ENCODE results near the gene LTB. TPM values are rescaled to one million over a fixed set of nuclear protein-coding genes. Genes with fewer than 3 reads are reported as not detected.

Gene LTB
- total RNA-seq, 1 experiment from 2014 or later: 74.1 TPM

DNA sequence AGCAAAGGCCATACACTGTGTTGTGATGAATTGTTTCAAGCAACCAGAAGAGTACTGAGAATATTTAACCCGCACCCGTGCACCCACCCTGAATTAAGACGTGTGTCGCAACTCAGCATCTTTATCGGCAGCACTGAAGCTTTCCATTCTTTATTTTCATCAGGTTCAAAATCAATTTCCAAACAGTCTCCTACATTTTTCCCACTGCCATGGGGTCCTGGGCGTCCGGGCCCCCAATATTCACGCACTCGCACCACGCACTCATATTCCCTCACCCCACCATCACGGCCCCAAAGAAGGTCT, 1.8 kb downstream of the LTB start:
- Histone ChIP-seq H3K79me2 (ENCODE audit: low read length) (peaks cover 29% of the 10 kb centered on the region), H3K4me2 (ENCODE audit: low read depth, low read length, poor library complexity, severe bottlenecking) (peak overlapping the region; percentile 84), H3K4me3 (ENCODE audit: low read length) (peak overlapping the region; percentile 93), H3K36me3 (ENCODE audit: insufficient read depth, low read length) (peaks cover 23% of the 10 kb centered on the region), H3K27me3 (ENCODE audit: low read length) (no peaks in the 10 kb centered on the region), H3K27ac (ENCODE audit: low read length) (peak overlapping the region; percentile 95), H3K9ac (ENCODE audit: low read length) (peak overlapping the region; percentile 99), H3K9me3 (ENCODE audit: low read length) (no peaks in the 10 kb centered on the region), H3K9me2 (replicated peaks; ENCODE audit: insufficient read depth, low read length) (no peaks in the 10 kb centered on the region), H3K4me1 (ENCODE audit: low read length) (peaks cover 72% of the 10 kb centered on the region), H2AFZ (ENCODE audit: low read length) (no peak overlapping the region; the same call in 1 of the 2 replicates), H4K20me1 (ENCODE audit: insufficient read depth, low read depth, low read length) (peaks cover 20% of the 10 kb centered on the region; the same call in 1 of the 2 replicates)
- DNase-seq: no peak

GRCh38 chr6:31579546-31580437, 2.4 kb downstream of the LTB start:
- Histone ChIP-seq H3K27ac (ENCODE audit: low read length) (peak overlapping the region; percentile 95), H3K9me3 (ENCODE audit: low read length) (no peaks in the 10 kb centered on the region), H3K4me3 (ENCODE audit: low read length) (peak overlapping the region; percentile 93), H2AFZ (ENCODE audit: low read length) (no peak overlapping the region), H4K20me1 (ENCODE audit: insufficient read depth, low read depth, low read length) (peaks cover 20% of the 10 kb centered on the region; the same call in 1 of the 2 replicates), H3K27me3 (ENCODE audit: low read length) (no peaks in the 10 kb centered on the region), H3K4me2 (ENCODE audit: low read depth, low read length, poor library complexity, severe bottlenecking) (peak overlapping the region; percentile 84), H3K79me2 (ENCODE audit: low read length) (peaks cover 33% of the 10 kb centered on the region), H3K9ac (ENCODE audit: low read length) (peak overlapping the region; percentile 99), H3K36me3 (ENCODE audit: insufficient read depth, low read length) (peaks cover 23% of the 10 kb centered on the region), H3K9me2 (replicated peaks; ENCODE audit: insufficient read depth, low read length) (no peaks in the 10 kb centered on the region), H3K4me1 (ENCODE audit: low read length) (peaks cover 70% of the 10 kb centered on the region)
- DNase-seq: peak; percentile 89

- peaks cover 20% of the 10 kb centered on the region; the same call in 1 of the 2 replicates for H4K20me1 ChIP-seq (ENCODE audit: insufficient read depth, low read depth, low read length)
- peaks cover 34% of the 10 kb centered on the region for H3K79me2 ChIP-seq (ENCODE audit: low read length)
- H3K9me3 ChIP-seq (ENCODE audit: low read length): no peaks in the 10 kb centered on the region
- peak overlapping the region; percentile 84 for H3K4me2 ChIP-seq (ENCODE audit: low read depth, low read length, poor library complexity, severe bottlenecking)
- no peaks in the 10 kb centered on the region for H3K27me3 ChIP-seq (ENCODE audit: low read length)
- peak overlapping the region; percentile 95 for H3K27ac ChIP-seq (ENCODE audit: low read length)
- DNase-seq: no peak
- H3K9me2 ChIP-seq (replicated peaks; ENCODE audit: insufficient read depth, low read length): no peaks in the 10 kb centered on the region
- H3K4me3 ChIP-seq (ENCODE audit: low read length): peak overlapping the region; percentile 93; the same call in 1 of the 2 replicates
- H3K9ac ChIP-seq (ENCODE audit: low read length): peak overlapping the region; percentile 99
- H3K4me1 ChIP-seq (ENCODE audit: low read length): peaks cover 71% of the 10 kb centered on the region
- H2AFZ ChIP-seq (ENCODE audit: low read length): no peak overlapping the region
- H3K36me3 ChIP-seq (ENCODE audit: insufficient read depth, low read length): peaks cover 23% of the 10 kb centered on the region
Observed at GRCh38 chr6:31579119-31579505, 3.1 kb downstream of the LTB start.

GRCh38 chr6:31578184-31579118, 3.8 kb downstream of the LTB start:
- H3K4me2 ChIP-seq (ENCODE audit: low read depth, low read length, poor library complexity, severe bottlenecking): peak overlapping the region; percentile 84
- no peak overlapping the region for H2AFZ ChIP-seq (ENCODE audit: low read length)
- peaks cover 23% of the 10 kb centered on the region for H3K36me3 ChIP-seq (ENCODE audit: insufficient read depth, low read length)
- no peaks in the 10 kb centered on the region for H3K27me3 ChIP-seq (ENCODE audit: low read length)
- H3K4me3 ChIP-seq (ENCODE audit: low read length): peak overlapping the region; percentile 39
- H3K9me3 ChIP-seq (ENCODE audit: low read length): no peaks in the 10 kb centered on the region
- H3K9ac ChIP-seq (ENCODE audit: low read length): peak overlapping the region; percentile 99
- peaks cover 20% of the 10 kb centered on the region; the same call in 1 of the 2 replicates for H4K20me1 ChIP-seq (ENCODE audit: insufficient read depth, low read depth, low read length)
- H3K27ac ChIP-seq (ENCODE audit: low read length): peak overlapping the region; percentile 95
- H3K79me2 ChIP-seq (ENCODE audit: low read length): peaks cover 34% of the 10 kb centered on the region
- peak; percentile 93 for DNase-seq
- peaks cover 78% of the 10 kb centered on the region for H3K4me1 ChIP-seq (ENCODE audit: low read length)
- H3K9me2 ChIP-seq (replicated peaks; ENCODE audit: insufficient read depth, low read length): no peaks in the 10 kb centered on the region

- H3K79me2 ChIP-seq (ENCODE audit: low read length): peaks cover 42% of the 10 kb centered on the region
- peak overlapping the region; percentile 84 for H3K4me2 ChIP-seq (ENCODE audit: low read depth, low read length, poor library complexity, severe bottlenecking)
- H3K27me3 ChIP-seq (ENCODE audit: low read length): no peaks in the 10 kb centered on the region
- peak overlapping the region; percentile 99 for H3K9ac ChIP-seq (ENCODE audit: low read length)
- no peak overlapping the region for H2AFZ ChIP-seq (ENCODE audit: low read length)
- peak overlapping the region; percentile 98 for H3K4me3 ChIP-seq (ENCODE audit: low read length)
- H3K9me2 ChIP-seq (replicated peaks; ENCODE audit: insufficient read depth, low read length): no peaks in the 10 kb centered on the region
- H3K36me3 ChIP-seq (ENCODE audit: insufficient read depth, low read length): peaks cover 23% of the 10 kb centered on the region
- H3K9me3 ChIP-seq (ENCODE audit: low read length): no peaks in the 10 kb centered on the region
- H4K20me1 ChIP-seq (ENCODE audit: insufficient read depth, low read depth, low read length): peaks cover 20% of the 10 kb centered on the region; the same call in 1 of the 2 replicates
- peaks cover 82% of the 10 kb centered on the region for H3K4me1 ChIP-seq (ENCODE audit: low read length)
- peak overlapping the region; percentile 95 for H3K27ac ChIP-seq (ENCODE audit: low read length)
- no peak for DNase-seq
Observed at GRCh38 chr6:31577579-31577966, 4.7 kb downstream of the LTB start.

- Histone ChIP-seq H3K36me3 (ENCODE audit: insufficient read depth, low read length) (peaks cover 23% of the 10 kb centered on the region), H3K27me3 (ENCODE audit: low read length) (no peaks in the 10 kb centered on the region), H3K27ac (ENCODE audit: low read length) (peak overlapping the region; percentile 95), H3K4me3 (ENCODE audit: low read length) (peak overlapping the region; percentile 98), H3K4me2 (ENCODE audit: low read depth, low read length, poor library complexity, severe bottlenecking) (peak overlapping the region; percentile 84), H3K9me3 (ENCODE audit: low read length) (no peaks in the 10 kb centered on the region), H3K9me2 (replicated peaks; ENCODE audit: insufficient read depth, low read length) (no peaks in the 10 kb centered on the region), H3K9ac (ENCODE audit: low read length) (peak overlapping the region; percentile 99), H4K20me1 (ENCODE audit: insufficient read depth, low read depth, low read length) (peaks cover 20% of the 10 kb centered on the region; the same call in 1 of the 2 replicates), H3K4me1 (ENCODE audit: low read length) (peaks cover 82% of the 10 kb centered on the region), H3K79me2 (ENCODE audit: low read length) (peaks cover 46% of the 10 kb centered on the region), H2AFZ (ENCODE audit: low read length) (no peak overlapping the region)
- DNase-seq: peak; percentile 82
Observed at GRCh38 chr6:31576897-31577578, 5.2 kb downstream of the LTB start.

GRCh38 chr6:31575952-31576685, 6.1 kb downstream of the LTB start:
- Histone ChIP-seq H3K4me3 (ENCODE audit: low read length) (peak overlapping the region; percentile 98), H3K9ac (ENCODE audit: low read length) (peak overlapping the region; percentile 99), H2AFZ (ENCODE audit: low read length) (no peak overlapping the region), H3K27me3 (ENCODE audit: low read length) (no peaks in the 10 kb centered on the region), H3K79me2 (ENCODE audit: low read length) (peaks cover 47% of the 10 kb centered on the region), H3K36me3 (ENCODE audit: insufficient read depth, low read length) (peaks cover 23% of the 10 kb centered on the region), H3K4me2 (ENCODE audit: low read depth, low read length, poor library complexity, severe bottlenecking) (peak overlapping the region; percentile 84), H4K20me1 (ENCODE audit: insufficient read depth, low read depth, low read length) (peaks cover 20% of the 10 kb centered on the region; the same call in 1 of the 2 replicates), H3K9me2 (replicated peaks; ENCODE audit: insufficient read depth, low read length) (no peaks in the 10 kb centered on the region), H3K9me3 (ENCODE audit: low read length) (no peaks in the 10 kb centered on the region), H3K27ac (ENCODE audit: low read length) (peak overlapping the region; percentile 95), H3K4me1 (ENCODE audit: low read length) (peaks cover 85% of the 10 kb centered on the region)
- DNase-seq: peak; percentile 82

Measured in Karpas-422 (cell line).